Progenitor cell of endocrine pancreas (in vitro differentiated cells): ENCODE results near the gene PEAK3. TPM values are rescaled to one million over a fixed set of nuclear protein-coding genes. Genes with fewer than 3 reads are reported as not detected.
A peak's percentile ranks its signal among the peaks of the same experiment; 100 is the strongest.

Experiments
- DNase-seq: peaks from one replicate; pipeline ENCODE4 v3.0.0; 2021; ENCODE audit warnings: low spot score; ENCODE audit not compliant: unreplicated experiment
- H3K27ac Mint-ChIP-seq: 2 replicates; pipeline ENCODE4 v1.8.0; 2021; ENCODE audit warnings: mild to moderate bottlenecking, moderate library complexity, mixed read lengths
- H3K27me3 Mint-ChIP-seq: 2 replicates; pipeline ENCODE4 v1.8.0; 2021; ENCODE audit warnings: mixed read lengths
- H3K36me3 Mint-ChIP-seq: 2 replicates; pipeline ENCODE4 v1.8.0; 2022; ENCODE audit warnings: mixed read lengths; ENCODE audit not compliant: insufficient read depth
- H3K4me1 Mint-ChIP-seq: 2 replicates; pipeline ENCODE4 v1.8.0; 2021; ENCODE audit warnings: low read depth, mixed read lengths
- H3K4me3 Mint-ChIP-seq: 2 replicates; pipeline ENCODE4 v1.8.0; 2021; ENCODE audit warnings: low read depth, mild to moderate bottlenecking, moderate library complexity, mixed read lengths
- H3K9me3 Mint-ChIP-seq: 2 replicates; pipeline ENCODE4 v1.8.0; 2021; ENCODE audit warnings: low read depth, mixed read lengths
- CTCF ChIP-seq: fragments of 200-600 bp; sonication (generic); IDR thresholded peaks from one replicate; pipeline ENCODE4 v1.5.0; 2021; ENCODE audit warnings: antibody characterized with exemption, mild to moderate bottlenecking; ENCODE audit not compliant: unreplicated experiment
- total RNA-seq: library from RNA; stranded (reverse); gene quantifications from 2 replicates; pipeline ENCODE4 v1.2.1, GENCODE V29; 2021

Gene PEAK3
- total RNA-seq, 1 donor from 2014 or later, result not detected

DNA sequence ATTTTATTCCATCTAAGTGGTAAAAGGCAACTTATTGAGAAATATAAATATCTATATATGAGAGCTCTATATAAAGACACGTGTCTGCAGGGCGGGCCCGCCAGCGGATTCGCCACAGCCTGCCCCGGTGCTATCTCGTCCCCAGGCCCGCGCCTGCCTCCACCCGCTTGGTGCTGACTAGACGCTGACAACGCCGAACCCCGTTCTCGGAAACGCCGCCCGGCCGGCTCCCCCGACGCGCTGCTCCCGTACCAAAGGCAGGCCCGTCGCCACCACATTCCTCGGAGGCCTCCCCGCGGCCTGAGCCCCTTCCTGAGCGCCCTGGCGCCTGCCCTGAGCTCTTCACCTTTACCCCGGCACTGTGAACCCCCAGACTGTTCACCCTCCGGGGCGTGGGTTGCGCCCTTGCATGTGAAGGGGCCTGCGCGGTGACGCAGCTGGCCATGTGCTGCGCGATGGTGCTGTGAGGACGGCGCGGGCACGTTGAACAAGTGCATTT is 51.9 kb downstream of the PEAK3 start:
- no peak overlapping the region for H3K4me3 Mint-ChIP-seq
- DNase-seq, result no peak
- peaks cover 8% of the 10 kb centered on the region for H3K36me3 Mint-ChIP-seq
- H3K4me1 Mint-ChIP-seq, result peaks cover 4% of the 10 kb centered on the region
- H3K27me3 Mint-ChIP-seq, result no peaks in the 10 kb centered on the region
- no peaks in the 10 kb centered on the region for H3K9me3 Mint-ChIP-seq
- no peak for TF ChIP-seq CTCF
- peak overlapping the region; percentile 52 for H3K27ac Mint-ChIP-seq

DNA sequence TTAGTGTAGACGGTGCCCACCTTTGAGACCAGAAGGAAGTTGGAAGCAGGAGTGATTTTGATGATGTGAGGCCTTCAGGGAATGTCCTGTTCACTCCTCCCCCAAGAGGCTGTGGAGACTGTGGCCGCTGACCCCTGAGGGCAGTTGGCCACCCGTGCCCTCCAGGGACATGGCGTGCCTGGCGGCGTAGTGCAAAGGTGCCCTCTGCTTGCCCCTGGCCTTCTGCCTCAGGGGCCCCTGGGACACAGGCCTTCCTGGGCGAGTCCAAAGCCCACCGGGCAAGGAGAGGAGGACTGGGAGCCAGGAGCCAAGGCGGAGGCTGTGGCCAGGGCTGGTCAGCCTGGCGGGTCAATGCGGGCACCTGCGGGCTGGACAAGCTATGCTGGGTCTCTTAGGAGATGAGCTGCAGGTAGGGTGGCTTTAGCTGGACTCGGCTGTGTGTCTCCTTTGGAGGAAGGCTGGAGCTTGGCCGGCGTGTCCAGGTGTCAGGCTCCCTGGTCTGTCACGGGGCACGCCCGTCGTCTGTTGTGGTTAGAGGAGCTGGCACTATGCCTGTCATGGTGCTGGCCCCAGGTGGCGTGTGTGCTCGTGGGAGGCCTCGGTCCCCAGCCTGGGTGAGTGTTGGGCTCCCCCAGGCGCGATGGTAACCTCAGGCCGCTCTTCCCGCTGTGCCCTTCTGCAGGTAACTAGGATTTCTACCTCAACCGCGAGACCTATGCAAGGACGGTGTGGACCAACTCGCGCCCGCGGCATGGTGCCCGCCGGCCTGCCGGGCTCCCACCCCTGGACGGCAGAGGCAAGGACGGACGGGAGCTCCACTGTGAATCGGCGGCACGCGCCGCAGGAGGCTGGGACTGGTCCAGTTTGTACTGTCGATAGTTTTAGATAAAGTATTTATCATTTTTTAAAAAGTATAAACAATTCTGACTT is 52.6 kb downstream of the PEAK3 start:
- H3K4me1 Mint-ChIP-seq, result peaks cover under 1% of the 10 kb centered on the region
- H3K27ac Mint-ChIP-seq, result no peak overlapping the region
- H3K4me3 Mint-ChIP-seq, result no peak overlapping the region
- H3K36me3 Mint-ChIP-seq, result peaks cover 8% of the 10 kb centered on the region
- H3K27me3 Mint-ChIP-seq, result no peaks in the 10 kb centered on the region
- no peak for DNase-seq
- TF ChIP-seq CTCF, result no peak
- H3K9me3 Mint-ChIP-seq, result no peaks in the 10 kb centered on the region

DNA sequence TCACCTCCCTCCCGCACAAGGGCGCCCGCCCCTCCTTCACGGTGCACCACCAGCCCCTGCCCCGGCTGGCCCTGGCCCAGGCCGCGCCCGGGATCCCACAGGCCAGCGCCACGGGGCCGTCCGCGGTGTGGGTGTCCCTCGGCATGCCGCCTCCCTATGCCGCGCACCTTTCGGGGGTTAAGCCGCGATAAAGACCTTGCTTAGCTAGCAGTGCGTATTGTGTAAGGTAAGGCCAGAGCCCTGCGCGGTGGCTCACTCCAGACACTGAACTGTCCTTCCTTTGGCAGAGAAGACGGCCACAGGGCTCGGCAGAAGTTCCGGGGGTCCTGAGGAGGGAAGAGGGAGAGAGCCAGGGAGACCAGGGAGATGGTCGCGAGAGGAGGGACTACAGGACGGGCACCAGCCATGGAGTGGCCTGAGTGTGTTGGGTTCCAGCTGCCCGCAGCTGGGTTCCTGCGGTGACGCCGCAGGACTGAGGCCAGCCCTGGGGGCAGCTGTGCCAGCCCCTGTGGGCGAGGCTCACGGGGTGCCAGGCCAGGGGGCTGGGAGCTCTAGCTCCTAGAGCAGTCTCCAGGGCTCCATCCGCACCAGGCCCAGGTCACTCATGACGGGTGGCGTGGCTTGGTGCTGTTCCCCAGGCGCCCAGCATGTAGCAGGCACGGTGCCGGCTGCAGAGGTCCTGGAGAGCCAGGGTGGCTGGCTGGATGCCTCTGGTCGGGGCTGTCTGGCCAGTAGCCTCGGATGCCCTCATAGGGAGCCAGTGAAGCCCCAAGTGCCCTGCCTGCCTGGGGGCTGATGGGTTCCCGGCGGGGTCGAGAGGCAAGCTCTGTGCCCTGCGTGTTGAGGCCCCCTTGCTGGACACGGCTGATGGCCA is 53.6 kb downstream of the PEAK3 start:
- no peak for TF ChIP-seq CTCF
- Mint-ChIP-seq H3K27ac (no peak overlapping the region), H3K36me3 (peaks cover 9% of the 10 kb centered on the region), H3K4me3 (no peak overlapping the region), H3K4me1 (no peaks in the 10 kb centered on the region), H3K27me3 (no peaks in the 10 kb centered on the region), H3K9me3 (no peaks in the 10 kb centered on the region)
- no peak for DNase-seq

GRCh38 chr19:2227415-2228156 is 54.4 kb downstream of the PEAK3 start:
- Mint-ChIP-seq H3K27me3 (no peaks in the 10 kb centered on the region), H3K4me1 (no peaks in the 10 kb centered on the region), H3K4me3 (no peak overlapping the region), H3K27ac (no peak overlapping the region), H3K36me3 (peaks cover 6% of the 10 kb centered on the region), H3K9me3 (no peaks in the 10 kb centered on the region)
- no peak for TF ChIP-seq CTCF
- no peak for DNase-seq
